Mucosa of stomach (tissue), 1 donor: ENCODE data around the gene TFAP2A.

Source experiments
- H3K27me3 ChIP-seq: one replicate; pipeline ENCODE4 v1.7.0; 2013; ENCODE audit warnings: mild to moderate bottlenecking, low read length; ENCODE audit not compliant: control insufficient read depth, insufficient read depth
- H3K36me3 ChIP-seq: one replicate; pipeline ENCODE4 v1.7.0; 2013; ENCODE audit warnings: low read length; ENCODE audit not compliant: control insufficient read depth, insufficient read depth
- H3K4me1 ChIP-seq: one replicate; pipeline ENCODE4 v1.7.0; 2013; ENCODE audit warnings: mild to moderate bottlenecking, low read length; ENCODE audit not compliant: control insufficient read depth, insufficient read depth
- H3K4me3 ChIP-seq: one replicate; pipeline ENCODE4 v1.7.0; 2013; ENCODE audit warnings: low read length
- H3K9ac ChIP-seq: one replicate; pipeline ENCODE4 v1.7.0; 2013; ENCODE audit warnings: mild to moderate bottlenecking, low read length, moderate library complexity
- H3K9me3 ChIP-seq: one replicate; pipeline ENCODE4 v1.7.0; 2013; ENCODE audit warnings: mild to moderate bottlenecking, low read length, moderate library complexity; ENCODE audit not compliant: control insufficient read depth
- donor health status: Pancreatic carcinoma.

The TFAP2A gene

GRCh38 chr6:10347561-10348327 lies 67.1 kb downstream of the TFAP2A start:
- H3K9me3 ChIP-seq: no peaks in the 10 kb centered on the region
- H3K4me1 ChIP-seq: no peaks in the 10 kb centered on the region

More at GRCh38 chr6:10347561-10348327, 67.1 kb downstream of the TFAP2A start:
- H3K27me3 ChIP-seq: no peaks in the 10 kb centered on the region
- no peak overlapping the region for H3K9ac ChIP-seq
- no peaks in the 10 kb centered on the region for H3K36me3 ChIP-seq
- no peak overlapping the region for H3K4me3 ChIP-seq
